HepG2 (cell line): ENCODE data around the gene EVA1A. TPM values are rescaled to one million over a fixed set of nuclear protein-coding genes. Genes with fewer than 3 reads are reported as not detected.

Experiments used
- ATAC-seq: fragments of 200-7000 bp; cut with Tn5 transposase; 3 replicates; pipeline ENCODE4 v1.9.1; 2020; ENCODE audit warnings: mild to moderate bottlenecking, moderate library complexity
- BruUV-seq: library from RNA; stranded (reverse); fragments of 400-500 nt; replicated peaks from 2 replicates; lab custom pipeline; 2021; lab: Mats Ljungman, UMichigan
- CTCF ChIA-PET: fragments of 300-600 bp; formaldehyde crosslinking; extraction: SDS; loops from one replicate; lab custom pipeline; 2021; ENCODE audit warnings: low total read pairs, inconsistent platforms, low intra/inter-chr PET ratio; lab: Yijun Ruan, JAX
- POLR2A ChIA-PET: fragments of 350-600 bp; sonication (Branson Sonifier 250); formaldehyde crosslinking; loops from one replicate; lab custom pipeline; 2020; ENCODE audit warnings: antibody characterized with exemption, inconsistent platforms; lab: Yijun Ruan, JAX
- DNase-seq: peaks from one replicate; pipeline ENCODE4 v3.0.0-alpha.2; 2015; ENCODE audit warnings: low spot score
- FAIRE-seq: peaks from 3 replicates; lab custom pipeline; 2011; peaks lifted over from hg19 to GRCh38; lab: Jason Lieb, UNC
- H2AFZ ChIP-seq: one replicate; pipeline ENCODE4 v1.6.1; 2011; ENCODE audit warnings: low read length, inconsistent platforms
- H3K27ac ChIP-seq: fragments of 300-600 bp; 3 replicates; pipeline ENCODE4 v1.8.0; 2011; ENCODE audit warnings: mixed run types, mild to moderate bottlenecking, mixed read lengths, low read length, inconsistent platforms; ENCODE audit not compliant: insufficient read depth; ENCODE audit errors: extremely low read length
- H3K27me3 ChIP-seq, 2 experiments: fragments of 200-600 bp in 1 of 2; 2 replicates in 1 of 2; 3 replicates in 1 of 2; pipeline versions ENCODE4 v1.6.0 to v1.8.0; 2011; ENCODE audit warnings: low read length in 2 of 2, mild to moderate bottlenecking in 2 of 2, moderate library complexity in 2 of 2, inconsistent platforms in 1 of 2; ENCODE audit not compliant: insufficient read depth in 2 of 2, control insufficient read depth in 1 of 2
- H3K36me3 ChIP-seq, 2 experiments: fragments of 200-600 bp in 1 of 2; replicated peaks in 1 of 2; 2 replicates in 1 of 2; 3 replicates in 1 of 2; pipeline versions ENCODE4 v1.5.1 to v1.8.0; 2011; ENCODE audit warnings: low read length in 2 of 2, inconsistent platforms in 1 of 2; ENCODE audit not compliant: insufficient read depth in 2 of 2, control insufficient read depth in 1 of 2
- H3K4me1 ChIP-seq: 2 replicates; pipeline ENCODE4 v1.5.1; 2012; ENCODE audit warnings: low read length, inconsistent platforms; ENCODE audit not compliant: insufficient read depth
- H3K4me2 ChIP-seq: 2 replicates; pipeline ENCODE4 v1.6.0; 2011; ENCODE audit warnings: low read depth, low read length, inconsistent platforms
- H3K4me3 ChIP-seq, 3 experiments: fragments of 200-600 bp in 1 of 3; sonication (generic), shearing (Covaris generic) in 1 of 3; replicated peaks in 1 of 3; 2 replicates each; pipeline ENCODE4 v1.5.1; 2011 to 2016; ENCODE audit warnings: low read length in 3 of 3, inconsistent platforms in 2 of 3, low read depth in 2 of 3, mild to moderate bottlenecking in 2 of 3, control low read depth in 1 of 3, mixed read lengths in 1 of 3; ENCODE audit not compliant: insufficient read depth in 1 of 3
- H3K79me2 ChIP-seq: one replicate; pipeline ENCODE4 v1.6.1; 2011; ENCODE audit warnings: low read length, inconsistent platforms; ENCODE audit not compliant: insufficient read depth
- H3K9ac ChIP-seq: 2 replicates; pipeline ENCODE4 v1.6.0; 2011; ENCODE audit warnings: mild to moderate bottlenecking, low read depth, low read length, inconsistent platforms; ENCODE audit not compliant: insufficient read depth
- H3K9me3 ChIP-seq: 2 replicates; pipeline ENCODE4 v1.5.1; 2012; ENCODE audit warnings: mild to moderate bottlenecking, low read length
- H4K20me1 ChIP-seq: 2 replicates; pipeline ENCODE4 v1.6.0; 2011; ENCODE audit warnings: inconsistent platforms, mild to moderate bottlenecking, low read length, moderate library complexity; ENCODE audit not compliant: insufficient read depth
- CEBPB ChIP-seq: IDR thresholded peaks from 2 replicates; pipeline ENCODE4 v1.6.1; 2011; ENCODE audit warnings: low read depth, low read length, improper control_type of control experiment, borderline replicate concordance
- CEBPG ChIP-seq: IDR thresholded peaks from 2 replicates; pipeline ENCODE4 v1.6.1; 2016
- FOXJ3 ChIP-seq: sonication (generic); formaldehyde crosslinking; IDR thresholded peaks from 2 replicates; pipeline ENCODE4 v1.4.0; 2020; ENCODE audit warnings: missing genetic modification reagents, mild to moderate bottlenecking, borderline replicate concordance
- HES4 ChIP-seq: sonication (generic); formaldehyde crosslinking; IDR thresholded peaks from 2 replicates; pipeline ENCODE4 v1.9.0; 2021; ENCODE audit warnings: mild to moderate bottlenecking, missing genetic modification reagents, borderline replicate concordance
- HOXA7 ChIP-seq: sonication (generic); formaldehyde crosslinking; IDR thresholded peaks from 2 replicates; pipeline ENCODE4 v1.8.1; 2022; ENCODE audit warnings: mild to moderate bottlenecking, missing genetic modification reagents, moderate library complexity
- KAT2B ChIP-seq: fragments of 150-350 bp; IDR thresholded peaks from 2 replicates; pipeline ENCODE4 v1.6.1; 2014; ENCODE audit warnings: low read depth, low read length, borderline replicate concordance
- KAT8 ChIP-seq: IDR thresholded peaks from 2 replicates; pipeline ENCODE4 v1.6.1; 2016; ENCODE audit warnings: missing genetic modification reagents, missing compliant biosample characterization
- LCORL ChIP-seq, 2 experiments: fragments of 450-650 bp in 1 of 2; sonication (generic) in 1 of 2; formaldehyde crosslinking in 1 of 2; IDR thresholded peaks; 2 replicates each; pipeline versions ENCODE4 v1.5.0 to v1.6.1; 2017 to 2020; ENCODE audit warnings: antibody characterized with exemption in 1 of 2, missing genetic modification reagents in 1 of 2
- MEIS1 ChIP-seq: sonication (generic); formaldehyde crosslinking; IDR thresholded peaks from 2 replicates; pipeline ENCODE4 v1.9.0; 2021; ENCODE audit warnings: mild to moderate bottlenecking, missing genetic modification reagents, moderate library complexity, borderline replicate concordance
- RARA ChIP-seq: IDR thresholded peaks from 2 replicates; pipeline ENCODE4 v1.6.1; 2016; ENCODE audit warnings: missing genetic modification reagents, missing compliant biosample characterization
- RELA ChIP-seq: sonication (generic); formaldehyde crosslinking; IDR thresholded peaks from 2 replicates; pipeline ENCODE4 v1.4.0; 2020; ENCODE audit warnings: missing genetic modification reagents
- SIX1 ChIP-seq: sonication (generic); formaldehyde crosslinking; IDR thresholded peaks from 2 replicates; pipeline ENCODE4 v1.4.0; 2020; ENCODE audit warnings: missing genetic modification reagents, borderline replicate concordance
- SUZ12 ChIP-seq: fragments of 150-350 bp; IDR thresholded peaks from 2 replicates; pipeline ENCODE4 v1.6.1; 2014; ENCODE audit warnings: low read depth, low read length
- ZFP1 ChIP-seq: IDR thresholded peaks from 2 replicates; pipeline ENCODE4 v1.6.1; 2016
- ZNF143 ChIP-seq: sonication (generic); formaldehyde crosslinking; IDR thresholded peaks from 2 replicates; pipeline ENCODE4 v1.4.0; 2020; ENCODE audit warnings: missing genetic modification reagents
- ZNF205 ChIP-seq: IDR thresholded peaks from 2 replicates; pipeline ENCODE4 v1.6.1; 2018; ENCODE audit warnings: missing biosample characterization, missing genetic modification reagents
- ZNF274 ChIP-seq: sonication (generic); formaldehyde crosslinking; IDR thresholded peaks from 2 replicates; pipeline ENCODE4 v1.5.1; 2020; ENCODE audit warnings: mild to moderate bottlenecking, missing genetic modification reagents
- ZNF605 ChIP-seq: sonication (generic); formaldehyde crosslinking; IDR thresholded peaks from 2 replicates; pipeline ENCODE4 v1.8.0; 2022; ENCODE audit warnings: mild to moderate bottlenecking, missing genetic modification reagents
- ZNF607 ChIP-seq: sonication (generic); formaldehyde crosslinking; IDR thresholded peaks from 2 replicates; pipeline ENCODE4 v1.5.1; 2020; ENCODE audit warnings: missing genetic modification reagents, mild to moderate bottlenecking, borderline replicate concordance
- ZNF644 ChIP-seq: IDR thresholded peaks from 2 replicates; pipeline ENCODE4 v1.6.1; 2016; ENCODE audit warnings: low read depth
- ZNF816 ChIP-seq: sonication (generic); formaldehyde crosslinking; IDR thresholded peaks from 2 replicates; pipeline ENCODE4 v1.8.0; 2022; ENCODE audit warnings: missing genetic modification reagents, mild to moderate bottlenecking, borderline replicate concordance
- ZSCAN29 ChIP-seq: sonication (generic); formaldehyde crosslinking; conservative IDR thresholded peaks from 2 replicates; pipeline ENCODE4 v1.4.0; 2020; ENCODE audit warnings: mild to moderate bottlenecking, missing genetic modification reagents
- WGBS: methylation state at CpG from one replicate; pipeline ENCODE4 v1.1.6; 2017; ENCODE audit warnings: low lambda C conversion rate; 5-methylcytosine and 5-hydroxymethylcytosine counted together
- in situ Hi-C: cut with HindIII; loops from 2 replicates; pipeline ENCODE4 v1.10.0; 2017; ENCODE audit warnings: low pct_unique_long_range_greater_than_20kb; ENCODE audit not compliant: extremely low pct_ligation_motif_present
- intact Hi-C: fragments of 100-400 bp; cut with micrococcal nuclease; formaldehyde crosslinking; loops from one replicate; pipeline ENCODE4 v1.10.0; 2022; ENCODE audit not compliant: unreplicated experiment
- polyA plus RNA-seq, 8 experiments: library from polyadenylated mRNA; depleted of rRNA in 3 of 8; stranded (reverse) in 7 of 8; unstranded in 1 of 8; fragments of >200 nt; fragmentation: Illumina TruSeq in 4 of 8; extraction: Trizol in 4 of 8; gene quantifications; 2 replicates each; pipeline versions ENCODE4 v1.2.1 to v1.2.3, GENCODE V29; 2011 to 2016; ENCODE audit warnings: low read depth in 4 of 8, missing spikeins in 1 of 8, mixed read lengths in 1 of 8; ENCODE audit not compliant: insufficient read depth in 1 of 8
- total RNA-seq, 5 experiments: library from RNA; depleted of rRNA; stranded (reverse); fragments of >200 nt; fragmentation: Illumina TruSeq; extraction: Trizol; gene quantifications; 2 replicates each; pipeline ENCODE4 v1.2.3, GENCODE V29; 2016; ENCODE audit warnings: low read depth in 1 of 5

EVA1A gene
- total and polyA plus RNA-seq, 2 of the 13 experiments (the other 11 are each of a cell fraction or from before 2014, with no cell fraction given): 57.5 to 57.8 TPM

DNA sequence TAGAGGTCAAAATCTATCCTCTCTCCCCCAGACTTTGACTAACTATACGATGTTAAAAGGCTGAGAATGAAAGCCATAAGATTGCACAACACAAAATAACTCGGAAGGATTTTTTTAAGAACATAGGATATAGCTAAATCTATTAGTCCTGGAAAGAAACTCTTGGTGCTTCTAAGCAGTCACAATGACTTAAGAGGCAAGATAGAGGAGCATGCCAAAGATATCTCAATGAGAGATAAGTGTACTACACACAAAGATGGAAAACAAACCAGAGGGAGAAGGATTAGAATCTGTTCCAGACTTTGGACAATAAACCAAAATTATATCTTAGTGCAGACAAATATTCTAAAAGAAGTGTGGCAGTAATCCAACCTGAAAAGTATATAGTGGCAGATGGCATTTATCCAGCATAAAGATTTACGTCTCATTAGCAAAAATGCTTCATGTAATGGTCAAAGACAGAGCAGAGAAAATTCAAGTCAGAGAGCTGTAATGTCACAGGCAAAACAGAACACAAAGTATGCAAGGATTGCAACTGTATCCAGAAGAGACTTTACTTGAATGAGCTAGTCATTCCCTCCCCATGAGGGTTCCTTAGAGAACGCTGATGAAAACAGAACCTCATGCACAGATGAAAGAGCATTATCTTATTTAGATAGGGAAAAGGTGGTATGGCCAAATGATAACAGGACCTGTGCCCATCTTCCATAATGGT lies 28.8 kb upstream of the EVA1A start:
- H3K9ac ChIP-seq: no peak overlapping the region
- no peaks in the 10 kb centered on the region for H3K79me2 ChIP-seq
- in situ Hi-C loops (no loop called here), intact Hi-C loops (no loop called here)
- BruUV-seq: no TSS peak
- TF ChIP-seq ZNF816 (CRISPR knock-in tag) (no peak), ZNF644 (CRISPR knock-in tag) (no peak), KAT8 (no peak), LCORL (IDR thresholded peaks at IDR 0.05) (no peak), LCORL (CRISPR knock-in tag; IDR thresholded peaks at IDR 0.05) (no peak), CEBPG (CRISPR knock-in tag) (peak; percentile 42; the same call in 1 of the 2 replicates), ZNF143 (CRISPR knock-in tag) (no peak), CEBPB (peak; percentile 76)
- H3K27me3 ChIP-seq: no peaks in the 10 kb centered on the region; a peak in 1 of 5 replicates
- ChIA-PET CTCF (no interaction called here), POLR2A (interaction anchor here (0.7 to 1.6 kb wide), 3 partner anchors 11 to 27 kb away, joined by 3 to 5 read pairs (median 3); no protein-coding TSS in a partner anchor)
- no peak overlapping the region for H3K4me3 ChIP-seq
- no peak overlapping the region for H3K27ac ChIP-seq
- no peaks in the 10 kb centered on the region for H4K20me1 ChIP-seq
- ATAC-seq: no peak
- H2AFZ ChIP-seq: no peak overlapping the region
- peaks cover 25% of the 10 kb centered on the region for H3K4me1 ChIP-seq
- peak overlapping the region; percentile 12; the same call in 1 of the 2 replicates for H3K4me2 ChIP-seq
- DNase-seq: no peak
- H3K36me3 ChIP-seq: no peaks in the 10 kb centered on the region
- FAIRE-seq: no peak
- H3K9me3 ChIP-seq: no peaks in the 10 kb centered on the region
- 24% methylated on average over 4 of the region's 4 CpGs for WGBS

- Histone ChIP-seq H3K9me3 (no peaks in the 10 kb centered on the region), H3K36me3 (no peaks in the 10 kb centered on the region), H3K9ac (no peak overlapping the region), H3K4me1 (peaks cover 25% of the 10 kb centered on the region), H3K4me3 (no peak overlapping the region), H3K4me2 (no peak overlapping the region), H4K20me1 (no peaks in the 10 kb centered on the region), H3K27ac (no peak overlapping the region), H3K27me3 (no peaks in the 10 kb centered on the region; a peak in 1 of 5 replicates), H3K79me2 (no peaks in the 10 kb centered on the region), H2AFZ (no peak overlapping the region)
- no peak for FAIRE-seq
- intact Hi-C loops (no loop called here), in situ Hi-C loops (no loop called here)
- DNase-seq: no peak
- no TSS peak for BruUV-seq
- WGBS: 81% methylated on average over 5 of the region's 5 CpGs
- POLR2A ChIA-PET: no interaction called here
- CTCF ChIA-PET: no interaction called here
- ATAC-seq: no peak
- TF ChIP-seq FOXJ3 (CRISPR knock-in tag): no peak
- no peak for TF ChIP-seq HES4 (CRISPR knock-in tag)
- no peak for TF ChIP-seq SIX1 (CRISPR knock-in tag)
- TF ChIP-seq RARA (CRISPR knock-in tag): no peak
- no peak for TF ChIP-seq ZNF274 (CRISPR knock-in tag)
- no peak for TF ChIP-seq SUZ12
- TF ChIP-seq RELA (CRISPR knock-in tag): no peak
- no peak for TF ChIP-seq KAT2B
- TF ChIP-seq ZSCAN29 (CRISPR knock-in tag): no peak
- no peak for TF ChIP-seq ZFP1 (CRISPR knock-in tag)
- no peak for TF ChIP-seq ZNF605 (CRISPR knock-in tag)
- no peak for TF ChIP-seq MEIS1 (CRISPR knock-in tag)
- TF ChIP-seq HOXA7: no peak
- TF ChIP-seq ZNF205 (CRISPR knock-in tag): no peak
- TF ChIP-seq ZNF607 (CRISPR knock-in tag): no peak
Observed at GRCh38 chr2:75587954-75588587, 27.3 kb upstream of the EVA1A start.
